Islet precursor cell (in vitro differentiated cells): Measurements from ENCODE around the gene ROPN1.

Source experiments
- DNase-seq: peaks from one replicate; pipeline ENCODE4 v3.0.0-alpha.2; 2018

The ROPN1 gene

DNA sequence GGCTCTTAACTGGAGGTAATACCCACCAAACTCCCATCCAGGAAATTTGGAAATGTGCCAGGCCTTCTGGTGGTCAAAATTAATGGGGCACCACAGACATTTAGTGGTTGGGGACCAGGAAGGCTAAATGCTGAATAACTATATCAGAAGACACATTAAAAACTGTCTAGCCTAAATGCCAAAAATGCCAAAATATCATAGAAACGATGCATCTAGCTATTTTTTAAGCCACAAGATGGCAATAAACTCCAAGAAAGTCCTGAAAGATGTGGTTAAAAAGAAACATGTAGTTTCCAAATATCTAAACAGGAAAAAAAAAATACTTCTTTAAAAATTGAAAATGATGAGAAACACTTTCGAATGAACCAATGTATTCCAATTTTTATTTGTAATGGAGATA lies 50.8 kb downstream of the ROPN1 start:
- no peak for DNase-seq

DNA sequence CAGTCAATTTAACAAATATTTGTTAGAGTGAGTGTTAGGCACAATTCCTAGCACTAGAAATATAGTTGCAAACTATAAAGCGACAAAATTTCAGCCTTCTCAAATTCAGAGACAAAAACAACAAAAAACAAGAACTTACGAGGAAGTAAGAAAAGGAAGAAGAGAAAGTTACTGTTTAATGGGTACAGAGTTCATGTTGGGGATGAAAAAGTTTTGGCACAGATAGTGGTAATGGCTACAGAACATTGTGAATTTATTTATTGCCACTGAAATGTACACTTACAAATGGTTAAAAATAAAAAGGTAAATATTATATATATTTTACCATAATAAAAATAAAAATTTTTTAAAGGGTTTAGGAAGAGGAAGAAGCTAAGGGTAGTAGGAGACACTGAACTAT lies 52.2 kb downstream of the ROPN1 start:
- DNase-seq: no peak

DNA sequence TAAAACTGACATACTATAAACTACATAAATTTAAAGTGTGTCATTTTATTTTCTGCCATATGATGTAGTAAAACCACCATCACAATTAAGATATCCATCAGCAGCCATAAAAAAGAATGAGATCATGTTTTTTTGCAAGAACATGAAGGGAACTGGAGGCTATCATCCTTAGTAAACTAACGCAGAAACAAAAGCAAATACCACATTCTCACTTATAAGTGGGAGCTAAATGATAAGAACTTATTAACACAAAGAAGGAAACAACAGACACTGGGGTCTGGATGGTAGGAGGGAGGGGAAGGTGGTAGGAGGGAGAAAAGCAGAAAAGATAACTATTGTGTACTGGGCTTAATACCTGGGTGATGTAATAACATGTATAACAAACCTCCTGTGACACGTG lies 55.5 kb downstream of the ROPN1 start:
- no peak for DNase-seq

DNA sequence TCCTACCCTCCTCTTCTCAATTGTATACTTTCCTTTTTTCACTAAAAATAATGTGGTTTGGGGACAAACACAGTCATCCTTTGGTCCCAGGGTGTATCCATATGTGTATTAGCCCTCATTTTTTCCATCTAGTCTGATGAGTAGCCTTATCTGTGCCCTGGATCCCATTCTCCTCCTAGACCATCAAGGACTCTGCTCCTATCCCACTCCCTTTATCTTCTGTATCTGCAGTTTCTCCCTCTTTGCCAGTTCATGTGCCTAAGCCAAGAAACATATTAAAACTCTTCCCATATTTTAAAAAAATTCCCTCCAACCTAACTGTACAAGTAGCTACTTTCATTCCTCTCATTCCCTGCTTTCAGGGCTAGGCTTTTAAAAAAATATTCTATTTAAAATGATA lies 56.1 kb downstream of the ROPN1 start:
- no peak for DNase-seq

DNA sequence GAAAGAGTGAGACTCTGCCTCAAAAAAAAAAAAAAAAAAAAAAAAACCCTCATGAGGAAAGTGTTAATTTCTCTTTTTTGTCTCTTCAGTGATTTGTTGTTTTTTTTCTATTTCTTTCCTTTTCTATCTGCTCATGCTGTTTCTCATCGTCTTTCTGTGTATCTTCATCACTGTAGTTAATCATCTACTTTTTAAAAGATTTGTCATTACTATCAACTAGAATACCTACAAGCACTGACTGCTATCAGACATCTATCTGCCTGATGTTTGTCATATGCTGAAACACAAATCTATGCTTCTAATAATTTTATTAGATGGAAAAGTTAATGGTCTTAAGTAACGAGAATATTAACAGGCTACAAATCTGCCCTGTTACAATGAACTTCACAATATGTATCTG lies 57.7 kb downstream of the ROPN1 start:
- no peak for DNase-seq

DNA sequence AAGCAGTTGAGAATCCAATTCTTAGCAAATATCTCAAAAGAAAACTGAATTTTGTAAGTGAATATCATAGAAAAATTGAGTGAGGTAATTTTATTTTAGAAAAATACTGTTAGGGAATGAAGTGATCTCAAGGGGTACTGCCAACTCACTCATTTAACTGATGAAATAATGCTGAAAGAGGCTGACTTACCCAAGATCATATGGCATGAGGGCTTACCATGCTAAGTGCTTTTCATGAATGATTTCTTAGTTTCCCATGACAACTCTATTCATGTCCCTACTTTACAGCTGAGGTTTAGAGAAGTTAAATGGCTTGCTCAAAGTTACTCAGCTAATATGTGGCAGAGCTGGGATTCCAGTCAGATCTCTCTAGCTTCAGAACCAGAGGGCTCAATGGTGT lies 61.5 kb downstream of the ROPN1 start:
- DNase-seq: no peak

DNA sequence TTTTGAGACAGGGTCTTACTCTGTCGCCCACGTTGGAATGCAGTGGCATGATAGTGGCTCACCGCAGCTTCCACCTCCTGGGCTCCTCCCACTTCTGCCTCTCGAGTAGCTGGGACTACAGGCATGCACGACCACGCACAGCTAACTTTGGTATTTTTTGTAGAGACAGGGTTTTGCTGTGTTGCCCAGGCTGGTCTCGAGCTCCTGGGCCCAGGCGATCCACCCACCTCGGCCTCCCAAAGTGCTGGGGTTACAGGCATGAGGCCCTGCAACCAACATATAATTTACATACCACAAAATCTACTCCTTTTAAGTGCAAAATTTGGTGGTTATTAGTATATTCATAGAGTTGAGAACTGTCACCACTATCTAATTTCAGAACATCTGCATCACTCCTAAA lies 62.6 kb downstream of the ROPN1 start:
- no peak for DNase-seq

DNA sequence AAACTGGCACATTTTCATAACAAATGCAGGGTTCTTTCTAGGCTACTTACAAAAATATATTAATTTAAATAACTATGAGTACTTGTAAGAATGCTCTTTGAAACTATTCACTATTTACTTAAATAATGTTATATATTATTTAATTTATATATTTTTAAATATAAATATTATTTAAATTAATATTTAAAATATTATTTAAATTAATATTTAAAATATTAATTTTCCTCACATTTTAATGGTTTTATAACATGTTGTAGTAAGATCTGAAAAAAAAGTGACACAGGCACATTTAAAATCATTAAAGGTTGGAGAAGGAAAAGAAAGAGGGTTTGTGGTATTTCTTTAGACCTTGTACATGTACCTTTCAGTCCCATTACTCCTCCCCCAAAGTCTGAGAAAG lies 65.5 kb downstream of the ROPN1 start:
- no peak for DNase-seq

DNA sequence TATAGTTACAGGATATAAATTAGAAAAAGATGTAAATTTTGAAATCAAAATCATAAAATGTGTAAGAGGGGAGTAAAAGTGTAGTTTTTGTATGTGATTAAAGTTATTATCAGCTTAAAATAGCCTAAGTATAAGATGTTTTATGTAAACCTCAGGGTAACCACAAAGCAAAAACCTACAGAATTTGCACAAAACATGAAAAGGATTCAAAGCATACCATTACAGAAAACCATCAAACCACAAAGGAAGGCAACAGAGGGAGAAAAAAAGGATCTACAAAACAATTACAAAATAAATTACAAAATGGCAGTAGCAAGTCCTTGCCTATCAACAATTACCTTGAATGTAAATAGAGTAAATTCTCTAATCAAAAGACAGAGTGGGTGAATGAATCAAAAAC lies 71.1 kb downstream of the ROPN1 start:
- no peak for DNase-seq

DNA sequence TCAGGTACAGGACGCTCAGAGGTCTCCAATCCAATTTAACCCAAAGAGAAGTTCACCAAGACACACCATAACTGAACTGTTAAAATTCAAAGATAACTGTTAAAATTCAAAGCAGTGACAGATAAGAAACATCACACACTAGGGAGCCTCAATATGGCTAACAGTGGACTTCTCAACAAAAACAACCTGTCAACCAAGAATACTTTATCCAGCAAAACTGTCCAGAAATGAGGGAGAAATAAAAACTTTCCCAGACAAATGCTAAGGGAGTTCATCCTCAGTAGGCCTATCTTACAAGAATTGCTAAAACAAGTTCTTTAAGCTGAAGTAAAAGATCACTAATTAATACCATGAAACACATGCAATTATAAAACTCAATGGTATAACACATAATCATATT lies 71.5 kb downstream of the ROPN1 start:
- no peak for DNase-seq

DNA sequence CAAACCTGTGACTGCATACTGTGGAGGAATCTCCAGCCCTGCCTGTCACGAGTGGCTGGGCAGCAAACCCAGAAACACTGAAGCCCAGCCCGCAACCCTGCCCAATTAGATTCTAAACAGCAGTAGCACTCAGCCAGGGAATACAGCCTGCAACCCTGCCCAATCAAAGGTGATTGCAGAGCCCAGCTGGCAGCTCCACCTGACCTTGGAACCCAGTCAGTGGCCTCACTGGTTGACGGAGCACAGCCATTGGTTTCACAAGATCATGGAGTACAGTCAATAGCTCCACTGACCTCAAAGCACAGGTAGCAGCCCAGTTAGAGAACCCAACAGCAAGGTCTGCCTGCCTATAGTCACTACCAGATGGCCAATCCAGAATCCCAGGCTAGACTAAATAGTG lies 72.6 kb downstream of the ROPN1 start:
- no peak for DNase-seq
